Measurements from ENCODE around the gene CTDSPL.

CTDSPL gene

GRCh38 chr3:37859354-37859753 is 2.3 kb upstream of the CTDSPL start:
- H3K9ac ChIP-seq (ENCODE audit: insufficient read length), result no peak overlapping the region
- TF ChIP-seq FOXP2 (optimal IDR thresholded peaks at IDR 0.05; ENCODE audit: control extremely low read depth, extremely low read length, insufficient read depth) (no peak), EZH2 (IDR thresholded peaks at IDR 0.05) (no peak), POLR2AphosphoS5 (IDR thresholded peaks at IDR 0.05; ENCODE audit: borderline replicate concordance, low read depth, low read length) (no peak)
- no peak overlapping the region for H3K27ac ChIP-seq
- H3K36me3 ChIP-seq (ENCODE audit: insufficient read depth, low read length), result no peaks in the 10 kb centered on the region
- H3K9me3 ChIP-seq (ENCODE audit: low read depth, low read length), result no peaks in the 10 kb centered on the region
- no peak for DNase-seq (ENCODE audit: low read depth, low spot score)
- no peak overlapping the region for H3K4me3 ChIP-seq

GRCh38 chr3:37859908-37860199 is 1.8 kb upstream of the CTDSPL start:
- TF ChIP-seq POLR2AphosphoS5 (IDR thresholded peaks at IDR 0.05; ENCODE audit: borderline replicate concordance, low read depth, low read length), result no peak
- no peak for TF ChIP-seq FOXP2 (optimal IDR thresholded peaks at IDR 0.05; ENCODE audit: control extremely low read depth, extremely low read length, insufficient read depth)
- TF ChIP-seq EZH2 (IDR thresholded peaks at IDR 0.05), result no peak
- peak overlapping the region; percentile 57 for H3K9ac ChIP-seq (ENCODE audit: insufficient read length)
- no peak overlapping the region for H3K27ac ChIP-seq
- no peaks in the 10 kb centered on the region for H3K36me3 ChIP-seq (ENCODE audit: insufficient read depth, low read length)
- peak overlapping the region; percentile 68 for H3K4me3 ChIP-seq
- DNase-seq (ENCODE audit: low read depth, low spot score), result no peak
- H3K9me3 ChIP-seq (ENCODE audit: low read depth, low read length), result no peaks in the 10 kb centered on the region

- TF ChIP-seq POLR2AphosphoS5 (IDR thresholded peaks at IDR 0.05; ENCODE audit: borderline replicate concordance, low read depth, low read length) (no peak), EZH2 (IDR thresholded peaks at IDR 0.05) (no peak), FOXP2 (optimal IDR thresholded peaks at IDR 0.05; ENCODE audit: control extremely low read depth, extremely low read length, insufficient read depth) (no peak)
- peak overlapping the region; percentile 37 for H3K9ac ChIP-seq (ENCODE audit: insufficient read length)
- H3K9me3 ChIP-seq (ENCODE audit: low read depth, low read length), result no peaks in the 10 kb centered on the region
- H3K36me3 ChIP-seq (ENCODE audit: insufficient read depth, low read length), result no peaks in the 10 kb centered on the region
- H3K27ac ChIP-seq, result no peak overlapping the region
- DNase-seq (ENCODE audit: low read depth, low spot score), result no peak
- peak overlapping the region; percentile 80 for H3K4me3 ChIP-seq
Observed at GRCh38 chr3:37862219-37862902, 681 bp downstream of the CTDSPL start.

GRCh38 chr3:37862903-37863815 is 1.5 kb downstream of the CTDSPL start:
- no peak for DNase-seq (ENCODE audit: low read depth, low spot score)
- TF ChIP-seq POLR2AphosphoS5 (IDR thresholded peaks at IDR 0.05; ENCODE audit: borderline replicate concordance, low read depth, low read length) (no peak), EZH2 (IDR thresholded peaks at IDR 0.05) (no peak), FOXP2 (optimal IDR thresholded peaks at IDR 0.05; ENCODE audit: control extremely low read depth, extremely low read length, insufficient read depth) (no peak)
- peak overlapping the region; percentile 80 for H3K4me3 ChIP-seq

GRCh38 chr3:37863949-37864822 is 2.5 kb downstream of the CTDSPL start:
- TF ChIP-seq POLR2AphosphoS5 (IDR thresholded peaks at IDR 0.05; ENCODE audit: borderline replicate concordance, low read depth, low read length), result no peak
- TF ChIP-seq FOXP2 (optimal IDR thresholded peaks at IDR 0.05; ENCODE audit: control extremely low read depth, extremely low read length, insufficient read depth), result no peak
- TF ChIP-seq EZH2 (IDR thresholded peaks at IDR 0.05), result no peak
- no peaks in the 10 kb centered on the region for H3K36me3 ChIP-seq (ENCODE audit: insufficient read depth, low read length)
- no peak overlapping the region for H3K27ac ChIP-seq
- no peak for DNase-seq (ENCODE audit: low read depth, low spot score)
- H3K9me3 ChIP-seq (ENCODE audit: low read depth, low read length), result no peaks in the 10 kb centered on the region
- no peak overlapping the region for H3K4me3 ChIP-seq
- no peak overlapping the region for H3K9ac ChIP-seq (ENCODE audit: insufficient read length)

More at GRCh38 chr3:37862903-37863815, 1.5 kb downstream of the CTDSPL start:
- H3K9me3 ChIP-seq (ENCODE audit: low read depth, low read length), result no peaks in the 10 kb centered on the region
- no peak overlapping the region for H3K27ac ChIP-seq
- no peaks in the 10 kb centered on the region for H3K36me3 ChIP-seq (ENCODE audit: insufficient read depth, low read length)
- peak overlapping the region; percentile 37 for H3K9ac ChIP-seq (ENCODE audit: insufficient read length)

- TF ChIP-seq EZH2 (IDR thresholded peaks at IDR 0.05), result no peak
- no peak for TF ChIP-seq POLR2AphosphoS5 (IDR thresholded peaks at IDR 0.05; ENCODE audit: borderline replicate concordance, low read depth, low read length)
- no peak overlapping the region for H3K9ac ChIP-seq (ENCODE audit: insufficient read length)
- DNase-seq (ENCODE audit: low read depth, low spot score), result no peak
- no peak overlapping the region for H3K4me3 ChIP-seq
- H3K27ac ChIP-seq, result no peak overlapping the region
- no peaks in the 10 kb centered on the region for H3K36me3 ChIP-seq (ENCODE audit: insufficient read depth, low read length)
- H3K9me3 ChIP-seq (ENCODE audit: low read depth, low read length), result no peaks in the 10 kb centered on the region
Observed at GRCh38 chr3:37864904-37865303, 3.2 kb downstream of the CTDSPL start.

- DNase-seq (ENCODE audit: low read depth, low spot score), result no peak
- H3K27ac ChIP-seq, result no peak overlapping the region
- H3K9ac ChIP-seq (ENCODE audit: insufficient read length), result no peak overlapping the region
- no peaks in the 10 kb centered on the region for H3K36me3 ChIP-seq (ENCODE audit: insufficient read depth, low read length)
- no peak overlapping the region for H3K4me3 ChIP-seq
- TF ChIP-seq POLR2AphosphoS5 (IDR thresholded peaks at IDR 0.05; ENCODE audit: borderline replicate concordance, low read depth, low read length) (no peak), EZH2 (IDR thresholded peaks at IDR 0.05) (no peak), FOXP2 (optimal IDR thresholded peaks at IDR 0.05; ENCODE audit: control extremely low read depth, extremely low read length, insufficient read depth) (no peak)
- no peaks in the 10 kb centered on the region for H3K9me3 ChIP-seq (ENCODE audit: low read depth, low read length)
Observed at GRCh38 chr3:37867144-37867543, 5.5 kb downstream of the CTDSPL start.

- no peak for DNase-seq (ENCODE audit: low read depth, low spot score)
- no peak overlapping the region for H3K9ac ChIP-seq (ENCODE audit: insufficient read length)
- H3K9me3 ChIP-seq (ENCODE audit: low read depth, low read length), result no peaks in the 10 kb centered on the region; the same call in 1 of the 2 replicates
- TF ChIP-seq POLR2AphosphoS5 (IDR thresholded peaks at IDR 0.05; ENCODE audit: borderline replicate concordance, low read depth, low read length) (no peak), EZH2 (IDR thresholded peaks at IDR 0.05) (no peak)
- H3K27ac ChIP-seq, result no peak overlapping the region
- H3K36me3 ChIP-seq (ENCODE audit: insufficient read depth, low read length), result no peaks in the 10 kb centered on the region
- no peak overlapping the region for H3K4me3 ChIP-seq
Observed at GRCh38 chr3:37871858-37872257, 10.2 kb downstream of the CTDSPL start.
